A549 (cell line): ENCODE results near the gene LACTB. TPM values are rescaled to one million over a fixed set of nuclear protein-coding genes. Genes with fewer than 3 reads are reported as not detected.

ENCODE experiments used
- ATAC-seq, 2 experiments: fragments of 200-7000 bp in 1 of 2; fragments of >200 bp in 1 of 2; cut with Nextera tagmentation in 1 of 2; cut with Tn5 transposase in 1 of 2; 3 replicates each; pipeline versions ENCODE4 v1.8.0 to v1.9.1; 2018 to 2020; ENCODE audit warnings: mild to moderate bottlenecking in 1 of 2, moderate library complexity in 1 of 2
- CTCF ChIA-PET: fragments of 300-600 bp; sonication (Branson Sonifier 250); formaldehyde crosslinking; extraction: SDS; loops from one replicate; lab custom pipeline; 2021; ENCODE audit warnings: antibody characterized with exemption, inconsistent platforms; lab: Yijun Ruan, JAX
- POLR2A ChIA-PET: fragments of 350-600 bp; formaldehyde crosslinking; extraction: SDS; loops from one replicate; lab custom pipeline; 2021; ENCODE audit warnings: antibody characterized with exemption, inconsistent platforms; lab: Yijun Ruan, JAX
- DNase-seq, 2 experiments: peaks; one replicate each; pipeline versions ENCODE4 v3.0.0 to v3.0.0-alpha.2; 2011 to 2016; ENCODE audit warnings: low read depth in 1 of 2, low spot score in 1 of 2
- FAIRE-seq: peaks from 2 replicates; lab custom pipeline; 2011; peaks lifted over from hg19 to GRCh38; lab: Jason Lieb, UNC
- H3K27ac ChIP-seq, 2 experiments: fragments of >200 bp; sonication (Bioruptor Twin); formaldehyde crosslinking; 3 replicates each; pipeline ENCODE4 v1.5.1; 2016 to 2017
- H3K4me1 ChIP-seq: fragments of >200 bp; sonication (Bioruptor Twin); formaldehyde crosslinking; 3 replicates; pipeline ENCODE4 v1.6.1; 2016
- H3K4me2 ChIP-seq: fragments of >200 bp; sonication (Bioruptor Twin); formaldehyde crosslinking; 3 replicates; pipeline ENCODE4 v1.6.1; 2016
- H3K4me3 ChIP-seq: fragments of >200 bp; sonication (Bioruptor Twin); formaldehyde crosslinking; 3 replicates; pipeline ENCODE4 v1.5.1; 2016
- H3K9me3 ChIP-seq: fragments of >200 bp; sonication (Bioruptor Twin); formaldehyde crosslinking; 3 replicates; pipeline ENCODE4 v1.6.1; 2016
- CBX2 ChIP-seq: fragments of 200-600 bp; sonication (generic); IDR thresholded peaks from 2 replicates; pipeline ENCODE4 v1.6.1; 2016; ENCODE audit warnings: low read depth, mild to moderate bottlenecking, borderline replicate concordance
- CBX8 ChIP-seq: fragments of 200-600 bp; sonication (generic); IDR thresholded peaks from 2 replicates; pipeline ENCODE4 v1.6.1; 2016
- CHD2 ChIP-seq: fragments of 150-350 bp; IDR thresholded peaks from 2 replicates; pipeline ENCODE4 v1.6.1; 2014; ENCODE audit warnings: low read length; ENCODE audit not compliant: partially characterized antibody
- E2F6 ChIP-seq: IDR thresholded peaks from 2 replicates; pipeline ENCODE4 v1.6.1; 2012; ENCODE audit warnings: low read depth, borderline replicate concordance
- EHMT2 ChIP-seq: fragments of 200-600 bp; sonication (generic); IDR thresholded peaks from 2 replicates; pipeline ENCODE4 v1.6.1; 2016; ENCODE audit warnings: antibody characterized with exemption, low read depth, mild to moderate bottlenecking, moderate library complexity
- ESRRA ChIP-seq: fragments of 150-350 bp; IDR thresholded peaks from 2 replicates; pipeline ENCODE4 v1.6.1; 2014; ENCODE audit warnings: mild to moderate bottlenecking, low read length, borderline replicate concordance
- FOSB ChIP-seq: fragments of 250-450 bp; sonication (Bioruptor Pico); IDR thresholded peaks from 2 replicates; pipeline ENCODE4 v1.5.0; 2020; ENCODE audit warnings: mild to moderate bottlenecking, moderate library complexity
- HEYL ChIP-seq: fragments of 250-450 bp; sonication (Bioruptor Pico); IDR thresholded peaks from 2 replicates; pipeline ENCODE4 v1.8.0; 2021; ENCODE audit warnings: mild to moderate bottlenecking, moderate library complexity
- HOXA7 ChIP-seq: fragments of 250-450 bp; sonication (Bioruptor Pico); IDR thresholded peaks from 2 replicates; pipeline ENCODE4 v1.5.0; 2020; ENCODE audit warnings: mild to moderate bottlenecking, moderate library complexity
- JUN ChIP-seq, 2 experiments: fragments of >200 bp; sonication (Bioruptor Twin); formaldehyde crosslinking; IDR thresholded peaks; 2 replicates in 1 of 2; 3 replicates in 1 of 2; pipeline ENCODE4 v1.6.1; 2016 to 2017
- JUNB ChIP-seq: fragments of >200 bp; sonication (Bioruptor Twin); formaldehyde crosslinking; IDR thresholded peaks from 2 replicates; pipeline ENCODE4 v1.6.1; 2016
- KDM1A ChIP-seq: fragments of 200-600 bp; sonication (generic); IDR thresholded peaks from 2 replicates; pipeline ENCODE4 v1.6.1; 2016; ENCODE audit warnings: low read depth, mild to moderate bottlenecking
- MAX ChIP-seq: IDR thresholded peaks from 2 replicates; pipeline ENCODE4 v1.6.1; 2012
- MAZ ChIP-seq: fragments of 150-350 bp; IDR thresholded peaks from 2 replicates; pipeline ENCODE4 v1.6.1; 2014; ENCODE audit warnings: antibody characterized with exemption, low read depth, low read length, borderline replicate concordance
- NFE2L2 ChIP-seq: fragments of 150-350 bp; conservative IDR thresholded peaks from 2 replicates; pipeline ENCODE4 v1.6.1; 2014; ENCODE audit warnings: low read length
- NPAS2 ChIP-seq: fragments of 250-450 bp; sonication (Bioruptor Pico); IDR thresholded peaks from 2 replicates; pipeline ENCODE4 v1.8.0; 2022; ENCODE audit warnings: mild to moderate bottlenecking, moderate library complexity, borderline replicate concordance
- NR3C1 ChIP-seq: fragments of >200 bp; sonication (Bioruptor Twin); formaldehyde crosslinking; IDR thresholded peaks from 3 replicates; pipeline ENCODE4 v1.6.1; 2017
- POLR2A ChIP-seq: IDR thresholded peaks from 2 replicates; pipeline ENCODE4 v1.6.1; 2012; ENCODE audit warnings: mild to moderate bottlenecking, low read length
- RAD21 ChIP-seq, 2 experiments: fragments of >200 bp in 1 of 2; sonication (Bioruptor Twin) in 1 of 2; formaldehyde crosslinking in 1 of 2; IDR thresholded peaks in 1 of 2; conservative IDR thresholded peaks in 1 of 2; 2 replicates in 1 of 2; 3 replicates in 1 of 2; pipeline ENCODE4 v1.6.1; 2012 to 2018; ENCODE audit warnings: inconsistent platforms in 1 of 2
- REST ChIP-seq: fragments of 200-600 bp; sonication (generic); IDR thresholded peaks from 2 replicates; pipeline ENCODE4 v1.6.1; 2016; ENCODE audit warnings: antibody characterized with exemption, mild to moderate bottlenecking, moderate library complexity
- RFX5 ChIP-seq: fragments of 450-650 bp; IDR thresholded peaks from 2 replicates; pipeline ENCODE4 v1.7.1; 2014; ENCODE audit warnings: antibody characterized with exemption, mild to moderate bottlenecking, moderate library complexity
- TP53 ChIP-seq: fragments of 250-450 bp; sonication (Bioruptor Pico); IDR thresholded peaks from 2 replicates; pipeline ENCODE4 v1.5.0; 2021; ENCODE audit warnings: mild to moderate bottlenecking, moderate library complexity
- USF2 ChIP-seq: fragments of 450-650 bp; IDR thresholded peaks from 2 replicates; pipeline ENCODE4 v1.6.1; 2014; ENCODE audit warnings: antibody characterized with exemption
- ZC3H11A ChIP-seq: fragments of 450-650 bp; IDR thresholded peaks from 2 replicates; pipeline ENCODE4 v1.6.1; 2014; ENCODE audit warnings: antibody characterized with exemption, mild to moderate bottlenecking
- ZFP36 ChIP-seq: fragments of 450-650 bp; IDR thresholded peaks from 2 replicates; pipeline ENCODE4 v1.6.1; 2014; ENCODE audit warnings: borderline replicate concordance; ENCODE audit not compliant: partially characterized antibody
- whole genome bisulfite sequencing: methylation state at CpG from one replicate; pipeline ENCODE4 v1.1.6; 2017; ENCODE audit errors: missing lambda C conversion rate; 5-methylcytosine and 5-hydroxymethylcytosine counted together
- polyA plus RNA-seq, 4 experiments: library from polyadenylated mRNA; depleted of rRNA in 3 of 4; stranded (reverse); fragments of >200 nt; fragmentation: RNase III in 1 of 4; extraction: RNeasy Plus Mini Kit Qiagen cat#74134 plus additional on column Dnase treatment in 1 of 4; gene quantifications; 2 replicates in 3 of 4; 3 replicates in 1 of 4; pipeline ENCODE4 v1.2.3, GENCODE V29; 2011 to 2017

LACTB gene
- polyA plus RNA-seq, 2 of the 4 experiments (the other 2 are of a cell fraction), result 56.5 to 59.6 TPM

- 74% methylated on average over 5 of the region's 5 CpGs for WGBS
- TF ChIP-seq MAX (no peak), HOXA7 (CRISPR knock-in tag) (no peak), ZC3H11A (no peak), KDM1A (no peak), JUNB (no peak), NPAS2 (no peak), HEYL (CRISPR knock-in tag) (no peak), CBX2 (no peak), REST (no peak), FOSB (CRISPR knock-in tag) (no peak), USF2 (no peak), NFE2L2 (no peak), MAZ (no peak), ESRRA (no peak)
- TF ChIP-seq, all 56 proteins: peak for 0
- H3K27ac ChIP-seq, result peak overlapping the region; percentile 28 to 93
- H3K4me2 ChIP-seq, result no peak overlapping the region
- H3K4me1 ChIP-seq, result peaks cover 71% of the 10 kb centered on the region
- FAIRE-seq, result no peak
- no peaks in the 10 kb centered on the region for H3K9me3 ChIP-seq
- H3K4me3 ChIP-seq, result no peak overlapping the region
- ChIA-PET CTCF (interaction anchor here (0.6 to 36.9 kb wide), 4 partner anchors 23 to 305 kb away, joined by 4 to 1136 read pairs (median 6); partner anchors contain the start of gene TPM1), POLR2A (interaction anchor here (0.9 to 1.7 kb wide), 3 partner anchors 17 to 70 kb away, joined by 3 to 5 read pairs (median 3); partner anchors contain the start of gene RPS27L)
- DNase-seq, result no peak
- ATAC-seq, result no peak
Observed at GRCh38 chr15:63086947-63087346, 34.7 kb upstream of the LACTB start.

- WGBS, result 38% methylated on average over 6 of the region's 6 CpGs
- Histone ChIP-seq H3K4me3 (no peak overlapping the region), H3K9me3 (no peaks in the 10 kb centered on the region), H3K27ac (peak overlapping the region; percentile 91 to 93), H3K4me2 (peak overlapping the region; percentile 79), H3K4me1 (peaks cover 67% of the 10 kb centered on the region)
- FAIRE-seq (no peak), ATAC-seq (peak in 1 of 2 experiments; percentile 34; a peak in 4 of 6 replicates), DNase-seq (peak in 1 of 2 experiments; percentile 52)
- ChIA-PET CTCF (interaction anchor here (0.8 to 36.9 kb wide), 7 partner anchors 28 to 346 kb away, joined by 3 to 1136 read pairs (median 7); partner anchors contain the start of gene TPM1), POLR2A (interaction anchor here (0.6 to 2.3 kb wide), 10 partner anchors 15 to 697 kb away, joined by 3 to 37 read pairs (median 4); no protein-coding TSS in a partner anchor)
- no peak for TF ChIP-seq ZFP36
- TF ChIP-seq RFX5, result no peak
- TF ChIP-seq CBX8, result no peak
- TF ChIP-seq HOXA7 (CRISPR knock-in tag), result no peak
- TF ChIP-seq EHMT2, result no peak
- no peak for TF ChIP-seq E2F6
- TF ChIP-seq NFE2L2, result no peak
- no peak for TF ChIP-seq NR3C1
- TF ChIP-seq KDM1A, result no peak
- no peak for TF ChIP-seq TP53 (CRISPR knock-in tag)
- no peak for TF ChIP-seq NPAS2
- no peak for TF ChIP-seq USF2
- TF ChIP-seq JUN (IDR thresholded peaks at IDR 0.05), result no peak
- no peak for TF ChIP-seq POLR2A
- no peak for TF ChIP-seq RAD21 (conservative IDR thresholded peaks at IDR 0.05 in 1 of 2, IDR thresholded peaks at IDR 0.05 in 1 of 2)
- no peak for TF ChIP-seq CHD2
Observed at GRCh38 chr15:63088533-63089245, 33.0 kb upstream of the LACTB start.
